ENCODE data around the gene GDI1. TPM values are rescaled to one million over a fixed set of nuclear protein-coding genes. Genes with fewer than 3 reads are reported as not detected.

Gene GDI1
- polyA plus RNA-seq, 1 donor (not counting 4 experiments of a cell fraction or from before 2014, with no cell fraction given) = 61.8 TPM

GRCh38 chrX:154431341-154431740 lies 5.6 kb upstream of the GDI1 start:
- Histone ChIP-seq H3K4me1 (ENCODE audit: control insufficient read depth, extremely low read depth, insufficient read depth, low read length) (peaks cover 6% of the 10 kb centered on the region), H3K4me3 (ENCODE audit: control insufficient read depth in 2 of 3, extremely low read depth in 1 of 3, insufficient read depth in 2 of 3, low read depth in 1 of 3, low read length in 3 of 3) (no peak overlapping the region), H3K9me3 (ENCODE audit: control insufficient read depth, low read depth, low read length) (no peaks in the 10 kb centered on the region), H3K9me1 (ENCODE audit: control insufficient read depth, extremely low read depth, insufficient read depth, low read length) (no peaks in the 10 kb centered on the region), H4K20me1 (ENCODE audit: control insufficient read depth, extremely low read depth, insufficient read depth, low read length) (no peaks in the 10 kb centered on the region), H3K27ac (ENCODE audit: control insufficient read depth, insufficient read depth, low read length) (no peak overlapping the region), H3K36me3 (ENCODE audit: control insufficient read depth in 2 of 2, extremely low read depth in 1 of 2, insufficient read depth in 2 of 2, low read length in 2 of 2) (peaks cover 4 to 5% of the 10 kb centered on the region in 2 experiments), H3K79me2 (ENCODE audit: control insufficient read depth, insufficient read depth, low read length) (peaks cover 14% of the 10 kb centered on the region), H3K9ac (ENCODE audit: control insufficient read depth, extremely low read depth, insufficient read depth, low read length) (no peak overlapping the region), H2AFZ (ENCODE audit: control insufficient read depth, low read length) (no peak overlapping the region), H3K27me3 (ENCODE audit: control insufficient read depth, extremely low read depth, insufficient read depth, low read length) (no peaks in the 10 kb centered on the region), H3K4me2 (ENCODE audit: control insufficient read depth, extremely low read depth, insufficient read depth, low read depth, low read length) (no peak overlapping the region)
- DNase-seq (ENCODE audit: low read depth, low spot score) (no peak), FAIRE-seq (no peak)
- TF ChIP-seq EZH2 (IDR thresholded peaks at IDR 0.05; ENCODE audit: low read length) (no peak), CTCF (optimal IDR thresholded peaks at IDR 0.05 in 1 of 3, IDR thresholded peaks at IDR 0.05 in 1 of 3, conservative IDR thresholded peaks at IDR 0.05 in 1 of 3; ENCODE audit: extremely low read depth in 1 of 3, insufficient read depth in 2 of 3, low read length in 3 of 3) (no peak)
- dilution Hi-C loops (cut with MboI; ENCODE audit: extremely low pct_ligation_motif_present, low sequenced_read_pairs) = no loop called here

GRCh38 chrX:154432210-154432609 lies 4.7 kb upstream of the GDI1 start:
- Histone ChIP-seq H3K4me3 (ENCODE audit: control insufficient read depth in 2 of 3, extremely low read depth in 1 of 3, insufficient read depth in 2 of 3, low read depth in 1 of 3, low read length in 3 of 3) (no peak overlapping the region), H3K4me2 (ENCODE audit: control insufficient read depth, extremely low read depth, insufficient read depth, low read depth, low read length) (no peak overlapping the region), H3K9me1 (ENCODE audit: control insufficient read depth, extremely low read depth, insufficient read depth, low read length) (no peaks in the 10 kb centered on the region), H3K79me2 (ENCODE audit: control insufficient read depth, insufficient read depth, low read length) (peaks cover 16% of the 10 kb centered on the region), H4K20me1 (ENCODE audit: control insufficient read depth, extremely low read depth, insufficient read depth, low read length) (no peaks in the 10 kb centered on the region), H2AFZ (ENCODE audit: control insufficient read depth, low read length) (no peak overlapping the region), H3K9ac (ENCODE audit: control insufficient read depth, extremely low read depth, insufficient read depth, low read length) (no peak overlapping the region), H3K4me1 (ENCODE audit: control insufficient read depth, extremely low read depth, insufficient read depth, low read length) (peaks cover 6% of the 10 kb centered on the region), H3K36me3 (ENCODE audit: control insufficient read depth in 2 of 2, extremely low read depth in 1 of 2, insufficient read depth in 2 of 2, low read length in 2 of 2) (peaks cover 4 to 5% of the 10 kb centered on the region in 2 experiments), H3K27ac (ENCODE audit: control insufficient read depth, insufficient read depth, low read length) (no peak overlapping the region), H3K9me3 (ENCODE audit: control insufficient read depth, low read depth, low read length) (no peaks in the 10 kb centered on the region), H3K27me3 (ENCODE audit: control insufficient read depth, extremely low read depth, insufficient read depth, low read length) (no peaks in the 10 kb centered on the region)
- DNase-seq (ENCODE audit: low read depth, low spot score) = no peak
- TF ChIP-seq CTCF (optimal IDR thresholded peaks at IDR 0.05 in 1 of 3, IDR thresholded peaks at IDR 0.05 in 1 of 3, conservative IDR thresholded peaks at IDR 0.05 in 1 of 3; ENCODE audit: extremely low read depth in 1 of 3, insufficient read depth in 2 of 3, low read length in 3 of 3) (no peak), EZH2 (IDR thresholded peaks at IDR 0.05; ENCODE audit: low read length) (no peak)
- dilution Hi-C loops (cut with MboI; ENCODE audit: extremely low pct_ligation_motif_present, low sequenced_read_pairs) = no loop called here
- no peak for FAIRE-seq
